Measurements from ENCODE around the gene IDH1.
"Not testable (repeated sequence)": the region's sequence is repeated elsewhere in the genome, so short reads cannot be mapped to it uniquely, and the experiment has no call there.

Gene IDH1

DNA sequence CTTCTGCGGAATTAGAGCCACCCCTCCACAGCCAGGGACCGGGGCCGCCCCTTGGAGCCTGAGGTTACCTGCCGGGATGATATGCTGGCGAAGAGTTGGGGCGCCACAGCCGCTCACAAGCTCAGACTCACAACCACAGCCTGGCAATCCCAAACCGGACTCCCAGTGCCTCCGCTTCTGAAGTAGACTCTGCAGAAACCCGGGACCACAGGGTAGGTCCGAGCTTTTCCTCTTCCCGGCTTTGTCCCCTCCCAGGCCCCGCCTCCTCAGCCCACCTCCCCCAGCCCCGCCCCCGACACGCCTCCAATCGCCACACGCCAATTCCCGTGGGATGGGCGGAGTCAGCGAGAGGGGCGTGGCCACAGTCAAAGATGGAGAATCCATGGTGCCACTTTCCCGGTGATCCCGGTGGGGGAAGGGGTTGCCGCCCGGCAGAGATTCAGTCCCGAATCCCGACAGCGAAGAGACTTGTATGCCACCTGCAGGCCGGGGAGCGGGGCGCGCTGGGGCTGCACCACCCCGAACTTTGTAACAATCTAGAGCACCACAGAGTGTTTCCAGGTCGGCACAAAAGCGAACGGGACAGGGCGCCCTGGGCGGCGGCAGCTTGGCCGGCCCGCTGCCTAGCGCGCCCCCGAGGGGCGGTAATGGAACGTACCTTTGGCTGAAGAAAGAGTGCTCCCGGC is at the start of gene IDH1:
IDH1 (minus strand) TSS at position 201 of the 686 bp plus-strand sequence. CDS start 3,520 bp downstream, outside the sequence.
- peak; percentile 98 for DNase-seq

DNA sequence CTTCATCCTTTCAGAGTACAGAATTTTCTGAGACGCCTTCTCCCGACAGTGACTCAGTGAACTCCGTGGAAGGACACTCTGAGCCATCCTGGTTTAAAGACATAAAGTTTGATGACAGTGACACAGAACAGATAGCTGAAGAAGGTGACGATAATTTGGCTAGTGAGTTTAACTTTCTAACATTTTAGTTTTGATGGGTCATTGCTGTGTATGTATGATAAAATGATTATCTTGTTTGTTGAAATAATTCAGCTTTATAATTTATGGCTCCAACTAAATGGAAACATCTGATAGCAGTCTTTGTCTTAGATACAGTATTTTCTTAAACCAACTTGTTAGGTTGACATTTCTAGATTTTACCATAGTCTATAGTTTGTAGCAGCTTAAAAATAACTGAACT is 49.3 kb upstream of the IDH1 start:
- no peak for DNase-seq

- DNase-seq = no peak
Measured at GRCh38 chr2:208300847-208301618, 46.2 kb upstream of the IDH1 start.

- no peak for DNase-seq
Measured at GRCh38 chr2:208297961-208298360, 43.1 kb upstream of the IDH1 start.

DNA sequence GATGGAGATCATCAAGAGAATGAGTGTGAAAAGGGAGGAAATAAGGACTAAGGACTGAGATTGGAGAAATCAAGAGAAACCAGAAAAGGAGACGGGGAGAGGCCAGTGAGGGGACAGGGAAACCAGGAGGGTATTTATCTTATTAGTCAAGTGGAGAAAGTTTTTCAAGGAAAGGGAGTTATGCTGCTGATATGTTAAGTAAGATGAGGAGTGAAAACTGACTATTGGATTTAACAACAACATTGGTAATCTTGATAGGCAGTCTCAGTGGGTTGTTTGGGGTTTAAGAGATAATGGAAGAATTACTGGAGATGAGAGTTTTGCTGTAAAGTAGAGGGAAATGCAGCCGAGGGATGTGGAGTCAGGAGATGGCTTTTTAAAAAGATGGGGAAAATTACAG is 41.7 kb upstream of the IDH1 start:
- no peak for DNase-seq

- DNase-seq = no peak
Measured at GRCh38 chr2:208295834-208296233, 41.0 kb upstream of the IDH1 start.

- DNase-seq = no peak
Measured at GRCh38 chr2:208294482-208295024, 39.7 kb upstream of the IDH1 start.

DNA sequence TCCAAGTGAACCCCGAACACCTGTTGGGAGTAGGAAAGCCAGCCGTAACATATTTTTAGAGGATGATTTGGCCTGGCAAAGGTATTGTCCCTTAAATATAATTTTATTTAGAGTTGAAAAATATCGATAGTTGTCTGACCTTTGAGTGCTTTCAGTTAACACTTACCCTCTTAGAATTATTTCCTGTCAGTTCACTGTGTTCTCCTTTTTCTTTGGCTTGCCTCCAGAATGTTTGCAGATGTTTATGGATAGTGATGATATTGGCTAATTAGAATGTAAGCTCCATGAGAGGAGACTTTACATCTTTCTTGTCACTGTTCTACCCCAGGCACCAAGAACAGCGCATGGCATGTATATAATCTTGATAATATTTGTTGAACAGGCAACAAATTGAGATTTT is 31.0 kb upstream of the IDH1 start:
- DNase-seq = no peak

GRCh38 chr2:208280933-208281332 is 26.1 kb upstream of the IDH1 start:
- DNase-seq = no peak

DNA sequence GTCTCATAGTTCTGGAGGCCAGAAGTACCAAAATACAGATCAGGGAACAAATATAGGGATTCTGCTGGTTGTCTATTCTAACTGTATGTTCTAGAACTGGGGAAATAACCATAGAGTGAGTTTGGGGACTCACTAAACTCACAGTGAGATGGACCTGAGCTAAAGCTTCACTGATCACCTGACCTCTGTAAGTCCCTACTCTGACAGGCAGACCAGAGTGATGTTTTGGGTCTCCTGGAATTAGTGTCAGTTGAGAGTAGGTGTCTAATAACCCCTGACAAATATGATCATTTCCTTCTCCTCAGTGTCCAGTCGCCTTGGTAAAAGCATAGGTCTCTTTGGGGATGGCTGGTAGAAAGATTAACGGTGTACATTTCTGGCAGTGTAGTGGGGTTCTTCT is 25.4 kb upstream of the IDH1 start:
- no peak for DNase-seq

DNA sequence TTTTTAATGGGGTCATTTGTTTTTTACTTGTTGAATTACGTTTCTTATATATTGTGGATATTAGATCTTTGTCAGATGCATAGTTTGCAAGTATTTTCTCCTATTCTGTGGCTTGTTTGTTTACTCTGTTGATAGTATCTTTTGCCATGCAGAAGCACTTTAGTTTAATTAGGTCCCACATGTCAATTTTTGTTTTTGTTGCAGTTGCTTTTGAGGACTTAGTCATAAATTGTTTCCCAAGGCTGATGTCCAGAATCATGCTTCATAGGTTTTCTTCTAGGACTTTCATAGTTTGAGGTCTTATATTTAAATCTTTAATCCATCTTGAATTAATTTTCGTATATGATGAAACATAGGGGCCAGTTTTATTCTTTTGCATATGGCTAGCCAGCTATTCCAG is 24.4 kb upstream of the IDH1 start:
- no peak for DNase-seq

DNA sequence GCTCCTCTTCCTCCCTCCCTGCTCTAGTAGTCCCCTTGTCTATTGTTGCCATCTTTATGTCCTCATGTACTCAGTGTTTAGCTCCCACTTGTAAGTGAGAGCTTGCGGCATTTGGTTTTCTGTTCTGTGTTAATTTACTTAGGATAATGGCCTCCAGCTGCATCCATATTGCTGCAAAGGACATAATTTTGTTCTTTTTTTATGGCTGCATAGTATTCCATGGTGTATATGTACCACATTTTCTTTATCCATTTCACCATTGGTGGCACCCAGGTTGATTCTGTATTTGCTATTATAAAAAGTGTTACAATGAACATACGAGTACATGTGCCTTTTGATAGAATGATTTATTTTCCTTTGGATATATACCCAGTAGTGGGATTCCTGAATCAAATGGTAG is 23.7 kb upstream of the IDH1 start:
- no peak for DNase-seq

- DNase-seq = no peak
Measured at GRCh38 chr2:208274748-208275147, 19.9 kb upstream of the IDH1 start.

DNA sequence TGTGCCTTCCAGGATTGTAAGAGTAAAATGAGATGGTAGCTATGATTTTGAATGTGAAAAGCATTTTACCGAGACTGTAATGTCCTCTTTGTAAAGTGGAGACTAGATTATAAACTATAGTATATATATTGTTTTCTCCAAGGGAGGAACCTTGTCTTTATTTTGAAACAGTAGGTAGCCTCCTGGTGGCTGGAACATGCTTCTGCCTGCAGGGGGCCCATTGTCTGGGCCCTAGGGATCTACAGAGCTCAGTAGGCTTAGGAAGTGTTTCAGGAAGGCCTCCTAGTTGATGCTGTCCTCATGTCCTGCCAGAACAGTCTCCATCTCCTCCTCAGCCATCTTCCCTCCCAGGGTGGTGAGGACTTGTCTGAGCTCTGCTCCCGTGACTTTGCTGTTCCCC is 14.2 kb upstream of the IDH1 start:
- no peak for DNase-seq

GRCh38 chr2:208268156-208268952 is 13.5 kb upstream of the IDH1 start:
- DNase-seq = no peak

GRCh38 chr2:208267526-208267925 is 12.7 kb upstream of the IDH1 start:
- DNase-seq = not testable (repeated sequence)

DNA sequence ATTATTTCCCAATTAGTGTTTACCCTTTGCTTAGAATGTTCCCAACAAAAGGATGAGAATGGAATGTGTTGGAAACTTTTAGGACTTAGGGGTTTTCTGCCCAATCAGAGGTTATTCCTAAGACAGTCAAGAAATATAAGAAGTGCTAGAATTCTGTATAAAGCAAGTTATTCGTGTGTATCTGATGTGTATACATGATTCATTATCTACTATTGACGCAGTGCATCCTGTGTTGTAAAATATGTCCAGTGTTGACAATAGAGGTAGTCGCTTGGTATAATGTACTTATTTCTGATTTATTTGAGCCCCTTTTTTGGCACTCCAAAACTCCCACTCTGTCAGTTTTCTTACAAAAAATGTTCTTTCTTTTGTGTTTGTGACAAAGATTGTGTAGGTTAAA is 12.1 kb upstream of the IDH1 start:
- DNase-seq = no peak

- no peak for DNase-seq
Measured at GRCh38 chr2:208266553-208266893, 11.7 kb upstream of the IDH1 start.

- peak; percentile 98 for DNase-seq
Measured at GRCh38 chr2:208265801-208266552, 11.1 kb upstream of the IDH1 start, which contains the start of gene PIKFYVE. Gene PIKFYVE (plus strand): TSS chr2:208266255. CDS start chr2:208271520, 5,265 bp downstream.

- peak; percentile 43 for DNase-seq
Measured at GRCh38 chr2:208265371-208265800, 10.5 kb upstream of the IDH1 start.

GRCh38 chr2:208256849-208257813 is 2.3 kb upstream of the IDH1 start:
- not testable (repeated sequence) for DNase-seq
